OCI-LY1 (cell line): Measurements from ENCODE around the gene CD58.

ENCODE experiments used
- H2AFZ ChIP-seq: fragments of 200-600 bp; sonication (generic), shearing (Covaris generic); 2 replicates; pipeline ENCODE4 v1.6.0; 2014; ENCODE audit warnings: antibody characterized with exemption, mild to moderate bottlenecking, low read length
- H3F3A ChIP-seq: fragments of 200-600 bp; sonication (generic), shearing (Covaris generic); 2 replicates; pipeline ENCODE4 v1.6.0; 2014; ENCODE audit warnings: mild to moderate bottlenecking, antibody characterized with exemption, low read length, moderate library complexity; ENCODE audit not compliant: insufficient read depth
- H3K27ac ChIP-seq: fragments of 200-600 bp; sonication (generic); 2 replicates; pipeline ENCODE4 v1.5.1; 2014; ENCODE audit warnings: low read length, mixed run types, mild to moderate bottlenecking, low read depth; ENCODE audit not compliant: poor library complexity, severe bottlenecking
- H3K27me3 ChIP-seq: fragments of 200-600 bp; sonication (generic); 2 replicates; pipeline ENCODE4 v1.6.0; 2014; ENCODE audit warnings: antibody characterized with exemption, mild to moderate bottlenecking, low read length, moderate library complexity; ENCODE audit not compliant: insufficient read depth
- H3K36me3 ChIP-seq: fragments of 200-600 bp; sonication (generic); 2 replicates; pipeline ENCODE4 v1.6.1; 2014; ENCODE audit warnings: mild to moderate bottlenecking, antibody characterized with exemption, low read length, moderate library complexity, mixed read lengths; ENCODE audit not compliant: insufficient read depth
- H3K4me1 ChIP-seq: fragments of 200-600 bp; sonication (generic); 2 replicates; pipeline ENCODE4 v1.5.1; 2014; ENCODE audit warnings: mild to moderate bottlenecking, low read length, moderate library complexity; ENCODE audit not compliant: insufficient read depth, severe bottlenecking
- H3K4me2 ChIP-seq: fragments of 200-600 bp; sonication (generic), shearing (Covaris generic); 2 replicates; pipeline ENCODE4 v1.6.1; 2014; ENCODE audit warnings: low read length
- H3K4me3 ChIP-seq: fragments of 200-600 bp; sonication (generic); 2 replicates; pipeline ENCODE4 v1.5.1; 2014; ENCODE audit warnings: low read length, low read depth, mild to moderate bottlenecking, mixed read lengths; ENCODE audit not compliant: poor library complexity, severe bottlenecking
- H3K79me2 ChIP-seq: fragments of 200-600 bp; shearing (Covaris generic); 2 replicates; pipeline ENCODE4 v1.6.1; 2016; ENCODE audit warnings: mixed run types, low read length, mixed read lengths; ENCODE audit not compliant: insufficient read depth
- H3K9ac ChIP-seq: fragments of 200-600 bp; sonication (generic), shearing (Covaris generic); 2 replicates; pipeline ENCODE4 v1.6.1; 2014; ENCODE audit warnings: mild to moderate bottlenecking, low read length, mixed read lengths
- H3K9me2 ChIP-seq: fragments of 200-600 bp; sonication (generic), shearing (Covaris generic); 2 replicates; pipeline ENCODE4 v1.6.1; 2014; ENCODE audit warnings: low read depth, mild to moderate bottlenecking, low read length, mixed read lengths
- H3K9me3 ChIP-seq: fragments of 200-600 bp; shearing (Covaris generic); 2 replicates; pipeline ENCODE4 v1.6.1; 2014; ENCODE audit warnings: low read length, mixed read lengths
- H4K20me1 ChIP-seq: fragments of 200-600 bp; sonication (generic), shearing (Covaris generic); 2 replicates; pipeline ENCODE4 v1.6.0; 2016; ENCODE audit warnings: mild to moderate bottlenecking, low read length; ENCODE audit not compliant: insufficient read depth
- CTCF ChIP-seq: fragments of 200-600 bp; sonication (generic), shearing (Covaris generic); IDR thresholded peaks from 2 replicates; pipeline ENCODE4 v1.5.1; 2017; ENCODE audit warnings: mild to moderate bottlenecking, antibody characterized with exemption, low read length, moderate library complexity, mixed read lengths
- EZH2 ChIP-seq: fragments of 200-600 bp; sonication (generic), shearing (Covaris generic); IDR thresholded peaks from 2 replicates; pipeline ENCODE4 v1.8.0; 2017; ENCODE audit warnings: borderline replicate concordance, mixed run types, mild to moderate bottlenecking, antibody characterized with exemption, low read length, moderate library complexity, mixed read lengths

Gene CD58

GRCh38 chr1:116516631-116517030 is 54.2 kb downstream of the CD58 start:
- Histone ChIP-seq H2AFZ (no peak overlapping the region), H3K27me3 (0 out of 2 replicates have a peak, but pooled peaks cover 6% of the 10 kb centered on the region), H3K9me3 (no peaks in the 10 kb centered on the region), H3F3A (no peaks in the 10 kb centered on the region), H3K79me2 (no peaks in the 10 kb centered on the region), H3K4me2 (no peak overlapping the region), H3K27ac (no peak overlapping the region), H3K9ac (no peak overlapping the region), H3K4me3 (no peak overlapping the region), H3K9me2 (no peaks in the 10 kb centered on the region), H3K36me3 (no peaks in the 10 kb centered on the region), H3K4me1 (no peaks in the 10 kb centered on the region), H4K20me1 (no peaks in the 10 kb centered on the region)
- no peak for TF ChIP-seq EZH2
- TF ChIP-seq CTCF: no peak

GRCh38 chr1:116515702-116516101 is 55.1 kb downstream of the CD58 start:
- Histone ChIP-seq H3K4me3 (no peak overlapping the region), H3K27ac (no peak overlapping the region), H3K4me2 (no peak overlapping the region)

GRCh38 chr1:116514708-116515525 is 55.9 kb downstream of the CD58 start:
- TF ChIP-seq EZH2: no peak
- TF ChIP-seq CTCF: no peak
- H4K20me1 ChIP-seq: no peaks in the 10 kb centered on the region
- no peak overlapping the region for H3K4me3 ChIP-seq
- H3K36me3 ChIP-seq: no peaks in the 10 kb centered on the region
- H3K79me2 ChIP-seq: no peaks in the 10 kb centered on the region
- H3F3A ChIP-seq: no peaks in the 10 kb centered on the region
- no peak overlapping the region for H3K4me2 ChIP-seq
- H3K27ac ChIP-seq: no peak overlapping the region
- no peak overlapping the region for H3K9ac ChIP-seq
- H3K4me1 ChIP-seq: no peaks in the 10 kb centered on the region
- 0 out of 2 replicates have a peak, but pooled peaks cover 6% of the 10 kb centered on the region for H3K27me3 ChIP-seq
- no peaks in the 10 kb centered on the region for H3K9me2 ChIP-seq
- no peak overlapping the region for H2AFZ ChIP-seq
- no peaks in the 10 kb centered on the region for H3K9me3 ChIP-seq

More at GRCh38 chr1:116515702-116516101, 55.1 kb downstream of the CD58 start:
- Histone ChIP-seq H4K20me1 (no peaks in the 10 kb centered on the region), H3K36me3 (no peaks in the 10 kb centered on the region), H3F3A (no peaks in the 10 kb centered on the region), H3K27me3 (0 out of 2 replicates have a peak, but pooled peaks cover 6% of the 10 kb centered on the region), H3K9ac (no peak overlapping the region), H3K79me2 (no peaks in the 10 kb centered on the region), H3K9me2 (no peaks in the 10 kb centered on the region), H3K9me3 (no peaks in the 10 kb centered on the region), H3K4me1 (no peaks in the 10 kb centered on the region), H2AFZ (no peak overlapping the region)
- no peak for TF ChIP-seq CTCF
- TF ChIP-seq EZH2: no peak
